Measurements from ENCODE around the gene ZNF33B. TPM values are rescaled to one million over a fixed set of nuclear protein-coding genes. Genes with fewer than 3 reads are reported as not detected.

ZNF33B gene
- total RNA-seq (2021; ENCODE audit: unreplicated experiment) (21.1 TPM), Bru-seq, nascent RNA (percentile 87 among the genes with signal in this experiment), BruChase-seq, experiment 1, labeled RNA remaining after a 6-hour chase (percentile 67 among the genes with signal in this experiment), BruChase-seq, experiment 2, labeled RNA remaining after a 2-hour chase (percentile 75 among the genes with signal in this experiment)
- polyA plus RNA-seq (2012) = 9.8 and 12.2 TPM in 2 replicates
- long read RNA-seq, full-length matches to known transcripts = 7 of 32 reads
- long read RNA-seq, partial matches to known transcripts = 4 of 32 reads
- long read RNA-seq, other reads (novel, unspliced or antisense) = 21 of 32 reads

DNA sequence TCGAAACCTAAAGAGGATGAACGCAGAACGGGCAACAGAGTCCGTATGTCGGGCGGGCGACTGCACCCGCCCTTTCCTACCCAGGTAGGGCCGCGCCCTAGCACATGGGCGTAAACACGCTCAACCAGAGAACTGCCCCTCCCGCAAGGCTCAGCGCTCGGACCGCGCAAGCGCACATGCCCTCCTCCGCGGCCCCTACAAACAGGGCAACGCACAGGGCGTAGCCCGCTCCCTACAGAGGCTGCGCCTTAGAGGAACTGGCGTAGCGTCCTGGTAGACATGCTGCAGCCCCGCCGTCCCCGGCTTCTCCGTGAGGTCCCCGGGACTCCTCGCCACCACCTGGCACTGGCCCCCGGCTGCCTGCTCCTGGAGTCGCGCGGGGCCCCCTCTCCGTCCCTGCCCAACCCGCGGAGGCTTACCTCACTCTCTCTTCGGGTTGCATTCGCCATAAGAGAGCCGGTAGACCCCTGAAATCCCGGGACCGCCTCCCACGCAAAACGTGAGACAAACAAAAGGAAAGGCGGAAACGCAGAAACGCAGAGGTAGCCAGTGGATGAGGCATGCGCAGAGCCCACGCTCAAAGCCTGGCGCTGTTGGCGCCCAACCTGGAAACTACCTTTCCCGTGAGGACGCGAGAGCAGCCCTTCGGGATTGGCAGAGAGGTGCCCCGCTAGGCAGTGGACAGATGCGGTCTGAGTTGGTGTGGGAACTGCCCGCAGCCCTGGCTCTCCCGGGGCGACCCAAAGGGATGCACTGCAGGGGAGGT, at the start of gene ZNF33B:
TSS of gene ZNF33B (minus strand) at position 516 of the 766 bp plus-strand sequence. CDS start 1,642 bp downstream, outside the sequence.
- H2AFZ ChIP-seq (ENCODE audit: low read depth, low read length, poor library complexity, severe bottlenecking) = peak within 1 kb of the TSS; percentile 71
- peak within 1 kb of the TSS; percentile 86 for H3K4me2 ChIP-seq (ENCODE audit: low read length)
- peak within 1 kb of the TSS; percentile 67 to 75 for H3K4me3 ChIP-seq (replicated peaks in 1 of 2; ENCODE audit: low read depth in 1 of 2, low read length in 2 of 2)
- CTCF ChIA-PET = no interaction called here
- peak within 1 kb of the TSS; percentile 85 for H3K9ac ChIP-seq (ENCODE audit: low read length)
- POLR2A ChIA-PET = interaction anchor here (0.7 kb wide), 1 partner anchor 680 kb away, joined by 3 read pairs; no protein-coding TSS in a partner anchor
- peaks cover 10 to 21% of the 10 kb centered on the region in 2 experiments for H3K4me1 ChIP-seq (ENCODE audit: control insufficient read depth in 1 of 2, insufficient read depth in 2 of 2, low read length in 2 of 2)
- intact Hi-C loops (cut with micrococcal nuclease) = loop anchor here (1.0 kb wide), 3 partner anchors 27 to 144 kb away; partner anchors contain the start of gene BMS1
- RAD21 ChIA-PET (ENCODE audit: low non-redundant PET in 1 of 2, low total read pairs in 2 of 2, uncharacterized antibody in 2 of 2, unreplicated experiment in 2 of 2) = no interaction called here
- H3K79me2 ChIP-seq (ENCODE audit: insufficient read depth, low read length) = peaks cover 24% of the 10 kb centered on the region
- no peaks in the 10 kb centered on the region for H3K9me3 ChIP-seq (ENCODE audit: control insufficient read depth in 1 of 2, insufficient read depth in 1 of 2, low read depth in 1 of 2, low read length in 2 of 2)
- no peaks in the 10 kb centered on the region for H4K20me1 ChIP-seq (ENCODE audit: insufficient read depth)
- DNase-seq (ENCODE audit: low read depth, low spot score) (peak; percentile 96), ATAC-seq (peak; percentile 93)
- H3K27me3 ChIP-seq (ENCODE audit: insufficient read depth, low read length) = no peaks in the 10 kb centered on the region
- BruUV-seq (replicated peaks) = TSS peak; percentile 78
- H3K36me3 ChIP-seq (ENCODE audit: control insufficient read depth in 1 of 2, insufficient read depth in 2 of 2, low read length in 2 of 2) = peaks cover 0 to under 1% of the 10 kb centered on the region in 2 experiments; a peak in 1 of 4 replicates
- H3K9me2 ChIP-seq (ENCODE audit: insufficient read depth) = no peaks in the 10 kb centered on the region
- H3K27ac ChIP-seq (ENCODE audit: low read depth, low read length) = peak within 1 kb of the TSS; percentile 78
- TF ChIP-seq EGR1 (IDR thresholded peaks at IDR 0.05; ENCODE audit: low read depth) (peak; percentile 99), TCF7L2 (IDR thresholded peaks at IDR 0.05; ENCODE audit: borderline replicate concordance, extremely low read depth, insufficient read depth, insufficient read length) (peak; percentile 70), ZFX (IDR thresholded peaks at IDR 0.05) (peak; percentile 64), CTCF (IDR thresholded peaks at IDR 0.05 in 2 of 3, conservative IDR thresholded peaks at IDR 0.05 in 1 of 3; ENCODE audit: borderline replicate concordance in 1 of 3, insufficient read depth in 1 of 3, low read depth in 2 of 3, low read length in 2 of 3) (no peak), EZH2 (IDR thresholded peaks at IDR 0.05) (no peak), MAX (IDR thresholded peaks at IDR 0.05) (peak; percentile 97), RAD21 (IDR thresholded peaks at IDR 0.05; ENCODE audit: low read depth) (no peak), REST (IDR thresholded peaks at IDR 0.05; ENCODE audit: low read depth) (no peak), YY1 (IDR thresholded peaks at IDR 0.05; ENCODE audit: extremely low read depth, insufficient replicate concordance, low read depth, low read length) (peak; percentile 32), ATF3 (IDR thresholded peaks at IDR 0.05) (no peak), CEBPB (IDR thresholded peaks at IDR 0.05; ENCODE audit: low read depth) (no peak), SP1 (IDR thresholded peaks at IDR 0.05; ENCODE audit: low read depth) (peak; percentile 64; the same call in 1 of the 2 replicates), FOSL1 (IDR thresholded peaks at IDR 0.05; ENCODE audit: low read depth) (no peak), EZH2phosphoT487 (IDR thresholded peaks at IDR 0.05; ENCODE audit: borderline replicate concordance) (no peak), JUND (IDR thresholded peaks at IDR 0.05) (no peak), ZNF274 (IDR thresholded peaks at IDR 0.05; ENCODE audit: low read depth, low read length) (no peak), SIN3A (IDR thresholded peaks at IDR 0.05; ENCODE audit: low read depth) (peak; percentile 87), ELF1 (IDR thresholded peaks at IDR 0.05; ENCODE audit: borderline replicate concordance, low read depth) (peak; percentile 62; the same call in 1 of the 2 replicates), CBX3 (IDR thresholded peaks at IDR 0.05; ENCODE audit: low read depth) (peak; percentile 25; the same call in 1 of the 2 replicates), POLR2AphosphoS5 (IDR thresholded peaks at IDR 0.05; ENCODE audit: low read depth, low read length) (peak; percentile 81), SRF (IDR thresholded peaks at IDR 0.05; ENCODE audit: low read depth) (no peak)

Data from HCT116 (cell line).